Progenitor cell of endocrine pancreas (in vitro differentiated cells): ENCODE measurements around the gene CDC42BPA. TPM values are rescaled to one million over a fixed set of nuclear protein-coding genes. Genes with fewer than 3 reads are reported as not detected.
A peak's percentile ranks its signal among the peaks of the same experiment; 100 is the strongest.

ENCODE experiments used
- DNase-seq: peaks from one replicate; pipeline ENCODE4 v3.0.0; 2021; ENCODE audit warnings: low spot score; ENCODE audit not compliant: unreplicated experiment
- H3K27ac Mint-ChIP-seq: 2 replicates; pipeline ENCODE4 v1.8.0; 2021; ENCODE audit warnings: mild to moderate bottlenecking, moderate library complexity, mixed read lengths
- H3K27me3 Mint-ChIP-seq: 2 replicates; pipeline ENCODE4 v1.8.0; 2021; ENCODE audit warnings: mixed read lengths
- H3K36me3 Mint-ChIP-seq: 2 replicates; pipeline ENCODE4 v1.8.0; 2022; ENCODE audit warnings: mixed read lengths; ENCODE audit not compliant: insufficient read depth
- H3K4me1 Mint-ChIP-seq: 2 replicates; pipeline ENCODE4 v1.8.0; 2021; ENCODE audit warnings: low read depth, mixed read lengths
- H3K4me3 Mint-ChIP-seq: 2 replicates; pipeline ENCODE4 v1.8.0; 2021; ENCODE audit warnings: low read depth, mild to moderate bottlenecking, moderate library complexity, mixed read lengths
- H3K9me3 Mint-ChIP-seq: 2 replicates; pipeline ENCODE4 v1.8.0; 2021; ENCODE audit warnings: low read depth, mixed read lengths
- CTCF ChIP-seq: fragments of 200-600 bp; sonication (generic); IDR thresholded peaks from one replicate; pipeline ENCODE4 v1.5.0; 2021; ENCODE audit warnings: antibody characterized with exemption, mild to moderate bottlenecking; ENCODE audit not compliant: unreplicated experiment
- total RNA-seq: library from RNA; stranded (reverse); gene quantifications from 2 replicates; pipeline ENCODE4 v1.2.1, GENCODE V29; 2021

CDC42BPA gene
- total RNA-seq, 1 donor from 2014 or later = 32.7 TPM

GRCh38 chr1:226976978-226977642 lies 341.2 kb downstream of the CDC42BPA start:
- Mint-ChIP-seq H3K36me3 (no peaks in the 10 kb centered on the region), H3K4me3 (no peak overlapping the region), H3K27ac (no peak overlapping the region), H3K4me1 (peaks cover 22% of the 10 kb centered on the region), H3K27me3 (no peaks in the 10 kb centered on the region), H3K9me3 (peaks cover under 1% of the 10 kb centered on the region)
- DNase-seq = no peak
- TF ChIP-seq CTCF = no peak

- Mint-ChIP-seq H3K36me3 (peaks cover 6% of the 10 kb centered on the region), H3K4me3 (no peak overlapping the region), H3K9me3 (peaks cover 6% of the 10 kb centered on the region), H3K27ac (no peak overlapping the region), H3K27me3 (no peaks in the 10 kb centered on the region), H3K4me1 (peaks cover 22% of the 10 kb centered on the region)
- DNase-seq = no peak
- no peak for TF ChIP-seq CTCF
Measured at GRCh38 chr1:226976276-226976977, 341.9 kb downstream of the CDC42BPA start.

GRCh38 chr1:226975259-226976250 lies 342.7 kb downstream of the CDC42BPA start:
- DNase-seq = no peak
- Mint-ChIP-seq H3K36me3 (peaks cover 6% of the 10 kb centered on the region), H3K4me1 (peaks cover 22% of the 10 kb centered on the region), H3K27me3 (no peaks in the 10 kb centered on the region), H3K27ac (peak overlapping the region; percentile 87), H3K9me3 (peaks cover 6% of the 10 kb centered on the region), H3K4me3 (peak overlapping the region; percentile 37)
- no peak for TF ChIP-seq CTCF

GRCh38 chr1:226974544-226975258 lies 343.6 kb downstream of the CDC42BPA start:
- Mint-ChIP-seq H3K36me3 (peaks cover 8% of the 10 kb centered on the region), H3K9me3 (peaks cover 6% of the 10 kb centered on the region), H3K27me3 (no peaks in the 10 kb centered on the region), H3K4me1 (peaks cover 22% of the 10 kb centered on the region), H3K4me3 (peak overlapping the region; percentile 37), H3K27ac (peak overlapping the region; percentile 74)
- no peak for DNase-seq
- TF ChIP-seq CTCF = no peak
